Lower lobe of right lung (tissue), 2 donors: Measurements from ENCODE around the gene CEP250. TPM values are rescaled to one million over a fixed set of nuclear protein-coding genes. Genes with fewer than 3 reads are reported as not detected.

Source experiments
- ATAC-seq, 2 donors: fragments of 200-7000 bp; cut with Tn5 transposase; one replicate each; pipeline ENCODE4 v1.9.1; 2020 to 2022; ENCODE audit warnings: mild to moderate bottlenecking in 2 of 2, moderate library complexity in 2 of 2
- DNase-seq: peaks from one replicate; pipeline ENCODE4 v3.0.0-alpha.2; 2020
- H3K27ac ChIP-seq: fragments of 200-600 bp; one replicate; pipeline ENCODE4 v1.8.0; 2022
- H3K27me3 ChIP-seq: fragments of 200-600 bp; one replicate; pipeline ENCODE4 v1.8.0; 2022; ENCODE audit warnings: low read depth
- H3K36me3 ChIP-seq: fragments of 200-600 bp; one replicate; pipeline ENCODE4 v1.8.0; 2022; ENCODE audit warnings: mild to moderate bottlenecking
- H3K4me1 ChIP-seq: fragments of 200-600 bp; one replicate; pipeline ENCODE4 v1.8.0; 2022
- H3K4me3 ChIP-seq: fragments of 200-600 bp; one replicate; pipeline ENCODE4 v1.8.0; 2022; ENCODE audit warnings: mild to moderate bottlenecking
- H3K9me3 ChIP-seq: fragments of 200-600 bp; one replicate; pipeline ENCODE4 v1.8.0; 2022
- intact Hi-C: fragments of 100-400 bp; cut with DNase I; formaldehyde crosslinking; loops from one replicate; pipeline ENCODE4 v1.11.0; 2022
- microRNA-seq: library from miRNA; unstranded; fragments of <30 nt; microRNA quantifications from one replicate; pipeline ENCODE4 v1.2.0, GENCODE V29; 2020; ENCODE audit warnings: borderline number of aligned reads
- total RNA-seq: library from RNA; stranded (reverse); fragmentation: NEBNext Ultra II Directional; extraction: Animal tissue kit (Norgen Biotek cat#: 25700); gene quantifications from one replicate; pipeline ENCODE4 v1.2.1, GENCODE V29; 2021
- TF ChIP-seq, protein P1 (sequence below): fragments of 200-600 bp; IDR thresholded peaks from one replicate; pipeline ENCODE4 v1.8.0; 2022; ENCODE audit warnings: antibody characterized with exemption, mild to moderate bottlenecking
- donor health status: DM: no; HTN: yes; CAD: no; lungs with severe emphysema.

Gene CEP250
- total RNA-seq, 1 donor from 2014 or later: 30.7 TPM

DNA sequence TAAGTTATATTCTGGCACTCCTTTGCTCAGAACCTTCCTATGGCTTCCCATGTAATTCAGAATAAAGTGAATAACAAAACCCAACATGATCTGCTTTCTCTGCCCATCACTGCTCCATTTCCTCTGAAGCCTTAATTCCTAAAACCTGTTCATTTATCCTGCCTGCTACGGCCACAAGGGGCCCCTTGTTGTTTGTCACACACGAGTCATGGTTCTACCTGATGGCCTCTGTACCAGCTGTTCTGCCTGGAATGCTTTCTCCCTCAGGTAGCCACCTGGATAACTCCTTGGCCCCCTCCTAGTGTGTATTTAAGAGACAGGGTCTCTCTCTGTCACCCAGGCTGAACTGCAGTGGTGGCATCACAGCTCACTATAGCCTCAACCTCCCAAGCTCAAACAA lies 113.2 kb downstream of the CEP250 start:
- H3K4me3 ChIP-seq: no peak overlapping the region
- DNase-seq (no peak), ATAC-seq (no peak)
- TF ChIP-seq, protein P1, sequence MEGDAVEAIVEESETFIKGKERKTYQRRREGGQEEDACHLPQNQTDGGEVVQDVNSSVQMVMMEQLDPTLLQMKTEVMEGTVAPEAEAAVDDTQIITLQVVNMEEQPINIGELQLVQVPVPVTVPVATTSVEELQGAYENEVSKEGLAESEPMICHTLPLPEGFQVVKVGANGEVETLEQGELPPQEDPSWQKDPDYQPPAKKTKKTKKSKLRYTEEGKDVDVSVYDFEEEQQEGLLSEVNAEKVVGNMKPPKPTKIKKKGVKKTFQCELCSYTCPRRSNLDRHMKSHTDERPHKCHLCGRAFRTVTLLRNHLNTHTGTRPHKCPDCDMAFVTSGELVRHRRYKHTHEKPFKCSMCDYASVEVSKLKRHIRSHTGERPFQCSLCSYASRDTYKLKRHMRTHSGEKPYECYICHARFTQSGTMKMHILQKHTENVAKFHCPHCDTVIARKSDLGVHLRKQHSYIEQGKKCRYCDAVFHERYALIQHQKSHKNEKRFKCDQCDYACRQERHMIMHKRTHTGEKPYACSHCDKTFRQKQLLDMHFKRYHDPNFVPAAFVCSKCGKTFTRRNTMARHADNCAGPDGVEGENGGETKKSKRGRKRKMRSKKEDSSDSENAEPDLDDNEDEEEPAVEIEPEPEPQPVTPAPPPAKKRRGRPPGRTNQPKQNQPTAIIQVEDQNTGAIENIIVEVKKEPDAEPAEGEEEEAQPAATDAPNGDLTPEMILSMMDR: no peak
- intact Hi-C loops: no loop called here
- peaks cover 9% of the 10 kb centered on the region for H3K9me3 ChIP-seq
- H3K4me1 ChIP-seq: no peaks in the 10 kb centered on the region
- no peak overlapping the region for H3K27ac ChIP-seq
- no peaks in the 10 kb centered on the region for H3K36me3 ChIP-seq
- H3K27me3 ChIP-seq: no peaks in the 10 kb centered on the region

Small RNA genes lying within 50 kb of the gene (microRNA-seq; reads per million reads assigned to microRNA genes)
- not detected for gene MIR1289-1

Other genes with a start within 250 kb of the CEP250 start
- gene MMP24, start 228.9 kb upstream of the CEP250 start, total RNA-seq: 5.3 TPM
- gene MMP24OS, start 177.5 kb upstream of the CEP250 start, total RNA-seq: 78.7 TPM
- gene EIF6, start 170.8 kb upstream of the CEP250 start, total RNA-seq: 72.6 TPM
- not detected for gene FAM83C, start 163.2 kb upstream of the CEP250 start, total RNA-seq
- gene UQCC1, start 43.6 kb upstream of the CEP250 start, total RNA-seq: 52.3 TPM
- 0.86 TPM for gene GDF5, start 17.4 kb upstream of the CEP250 start, total RNA-seq
- gene C20orf173, start 74.1 kb downstream of the CEP250 start, total RNA-seq: not detected
- 189 TPM for gene ERGIC3, start 86.5 kb downstream of the CEP250 start, total RNA-seq
- 4.2 TPM for gene SPAG4, start 160.2 kb downstream of the CEP250 start, total RNA-seq
- 154 TPM for gene CPNE1, start 209.3 kb downstream of the CEP250 start, total RNA-seq
- 70.5 TPM for gene RBM12, start 209.3 kb downstream of the CEP250 start, total RNA-seq
- 22.2 TPM for gene NFS1, start 243.8 kb downstream of the CEP250 start, total RNA-seq
- gene ROMO1, start 243.8 kb downstream of the CEP250 start, total RNA-seq: 81.7 TPM